Activated gamma-delta T cell (primary cell): ENCODE data around the gene ETV6.
"Not testable (repeated sequence)": the region's sequence is repeated elsewhere in the genome, so short reads cannot be mapped to it uniquely, and the experiment has no call there.

Source experiments
- DNase-seq: peaks from one replicate; lab custom pipeline; 2025; lab: John Stamatoyannopoulos, UW
- total RNA-seq, 2 donors: gene quantifications; one replicate each; lab custom pipeline; 2026; lab: John Stamatoyannopoulos, UW

ETV6 gene
- 24.2 to 43.7 reads per million in 2 donors for total RNA-seq

- DNase-seq: peak; percentile 35
Observed at GRCh38 chr12:11649413-11650285, at the start of gene ETV6. TSS of gene ETV6 (plus strand) at chr12:11649674. CDS start at chr12:11650128, 454 bp downstream.

GRCh38 chr12:11600199-11600598 is 49.3 kb upstream of the ETV6 start:
- no peak for DNase-seq

- DNase-seq: no peak
Observed at GRCh38 chr12:11601647-11602046, 47.8 kb upstream of the ETV6 start.

GRCh38 chr12:11607313-11608081 is 42.0 kb upstream of the ETV6 start:
- no peak for DNase-seq

GRCh38 chr12:11609045-11609444 is 40.4 kb upstream of the ETV6 start:
- DNase-seq: no peak

- DNase-seq: no peak
Observed at GRCh38 chr12:11615481-11615880, 34.0 kb upstream of the ETV6 start.

GRCh38 chr12:11618046-11618445 is 31.4 kb upstream of the ETV6 start:
- DNase-seq: no peak

GRCh38 chr12:11621797-11622423 is 27.6 kb upstream of the ETV6 start:
- no peak for DNase-seq

- no peak for DNase-seq
Observed at GRCh38 chr12:11622876-11623281, 26.6 kb upstream of the ETV6 start.

GRCh38 chr12:11623382-11623781 is 26.1 kb upstream of the ETV6 start:
- DNase-seq: no peak

- DNase-seq: no peak
Observed at GRCh38 chr12:11624116-11624515, 25.4 kb upstream of the ETV6 start.

- DNase-seq: not testable (repeated sequence)
Observed at GRCh38 chr12:11627709-11628108, 21.8 kb upstream of the ETV6 start.

GRCh38 chr12:11628353-11628752 is 21.1 kb upstream of the ETV6 start:
- no peak for DNase-seq

GRCh38 chr12:11630046-11630706 is 19.3 kb upstream of the ETV6 start:
- DNase-seq: no peak

- no peak for DNase-seq
Observed at GRCh38 chr12:11631288-11631687, 18.2 kb upstream of the ETV6 start.

GRCh38 chr12:11631881-11632280 is 17.6 kb upstream of the ETV6 start:
- not testable (repeated sequence) for DNase-seq

GRCh38 chr12:11633968-11634367 is 15.5 kb upstream of the ETV6 start:
- no peak for DNase-seq

GRCh38 chr12:11635341-11635740 is 14.1 kb upstream of the ETV6 start:
- no peak for DNase-seq

GRCh38 chr12:11638315-11638916 is 11.1 kb upstream of the ETV6 start:
- no peak for DNase-seq

- DNase-seq: no peak
Observed at GRCh38 chr12:11639454-11639853, 10.0 kb upstream of the ETV6 start.

- no peak for DNase-seq
Observed at GRCh38 chr12:11641522-11641921, 8.0 kb upstream of the ETV6 start.
